ENCODE data around the gene TRPM3.

Gene TRPM3

GRCh38 chr9:70924895-70925547 lies 196.4 kb downstream of the TRPM3 start:
- no peak for TF ChIP-seq ISL1 (CRISPR knock-in tag; IDR thresholded peaks at IDR 0.05)
- TF ChIP-seq, protein P1, sequence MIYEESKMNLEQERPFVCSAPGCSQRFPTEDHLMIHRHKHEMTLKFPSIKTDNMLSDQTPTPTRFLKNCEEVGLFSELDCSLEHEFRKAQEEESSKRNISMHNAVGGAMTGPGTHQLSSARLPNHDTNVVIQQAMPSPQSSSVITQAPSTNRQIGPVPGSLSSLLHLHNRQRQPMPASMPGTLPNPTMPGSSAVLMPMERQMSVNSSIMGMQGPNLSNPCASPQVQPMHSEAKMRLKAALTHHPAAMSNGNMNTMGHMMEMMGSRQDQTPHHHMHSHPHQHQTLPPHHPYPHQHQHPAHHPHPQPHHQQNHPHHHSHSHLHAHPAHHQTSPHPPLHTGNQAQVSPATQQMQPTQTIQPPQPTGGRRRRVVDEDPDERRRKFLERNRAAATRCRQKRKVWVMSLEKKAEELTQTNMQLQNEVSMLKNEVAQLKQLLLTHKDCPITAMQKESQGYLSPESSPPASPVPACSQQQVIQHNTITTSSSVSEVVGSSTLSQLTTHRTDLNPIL (CRISPR knock-in tag; IDR thresholded peaks at IDR 0.05; ENCODE audit: low read depth), result no peak
- no peak for TF ChIP-seq ZFP30 (CRISPR knock-in tag; IDR thresholded peaks at IDR 0.05)
- TF ChIP-seq BACH2 (CRISPR knock-in tag; IDR thresholded peaks at IDR 0.05; ENCODE audit: borderline replicate concordance), result no peak
- no peak for TF ChIP-seq PPARA (CRISPR knock-in tag; IDR thresholded peaks at IDR 0.05; ENCODE audit: borderline replicate concordance)
- TF ChIP-seq ZC3H10 (CRISPR knock-in tag; IDR thresholded peaks at IDR 0.05), result no peak
- TF ChIP-seq, protein P2, sequence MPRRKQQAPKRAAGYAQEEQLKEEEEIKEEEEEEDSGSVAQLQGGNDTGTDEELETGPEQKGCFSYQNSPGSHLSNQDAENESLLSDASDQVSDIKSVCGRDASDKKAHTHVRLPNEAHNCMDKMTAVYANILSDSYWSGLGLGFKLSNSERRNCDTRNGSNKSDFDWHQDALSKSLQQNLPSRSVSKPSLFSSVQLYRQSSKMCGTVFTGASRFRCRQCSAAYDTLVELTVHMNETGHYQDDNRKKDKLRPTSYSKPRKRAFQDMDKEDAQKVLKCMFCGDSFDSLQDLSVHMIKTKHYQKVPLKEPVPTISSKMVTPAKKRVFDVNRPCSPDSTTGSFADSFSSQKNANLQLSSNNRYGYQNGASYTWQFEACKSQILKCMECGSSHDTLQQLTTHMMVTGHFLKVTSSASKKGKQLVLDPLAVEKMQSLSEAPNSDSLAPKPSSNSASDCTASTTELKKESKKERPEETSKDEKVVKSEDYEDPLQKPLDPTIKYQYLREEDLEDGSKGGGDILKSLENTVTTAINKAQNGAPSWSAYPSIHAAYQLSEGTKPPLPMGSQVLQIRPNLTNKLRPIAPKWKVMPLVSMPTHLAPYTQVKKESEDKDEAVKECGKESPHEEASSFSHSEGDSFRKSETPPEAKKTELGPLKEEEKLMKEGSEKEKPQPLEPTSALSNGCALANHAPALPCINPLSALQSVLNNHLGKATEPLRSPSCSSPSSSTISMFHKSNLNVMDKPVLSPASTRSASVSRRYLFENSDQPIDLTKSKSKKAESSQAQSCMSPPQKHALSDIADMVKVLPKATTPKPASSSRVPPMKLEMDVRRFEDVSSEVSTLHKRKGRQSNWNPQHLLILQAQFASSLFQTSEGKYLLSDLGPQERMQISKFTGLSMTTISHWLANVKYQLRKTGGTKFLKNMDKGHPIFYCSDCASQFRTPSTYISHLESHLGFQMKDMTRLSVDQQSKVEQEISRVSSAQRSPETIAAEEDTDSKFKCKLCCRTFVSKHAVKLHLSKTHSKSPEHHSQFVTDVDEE (CRISPR knock-in tag; IDR thresholded peaks at IDR 0.05), result no peak
- no peak for TF ChIP-seq PATZ1 (CRISPR knock-in tag; IDR thresholded peaks at IDR 0.05; ENCODE audit: borderline replicate concordance)
- TF ChIP-seq POU6F1 (CRISPR knock-in tag; IDR thresholded peaks at IDR 0.05; ENCODE audit: borderline replicate concordance, low read depth), result no peak
- TF ChIP-seq GLIS3 (CRISPR knock-in tag; IDR thresholded peaks at IDR 0.05), result no peak
- TF ChIP-seq, protein P3, sequence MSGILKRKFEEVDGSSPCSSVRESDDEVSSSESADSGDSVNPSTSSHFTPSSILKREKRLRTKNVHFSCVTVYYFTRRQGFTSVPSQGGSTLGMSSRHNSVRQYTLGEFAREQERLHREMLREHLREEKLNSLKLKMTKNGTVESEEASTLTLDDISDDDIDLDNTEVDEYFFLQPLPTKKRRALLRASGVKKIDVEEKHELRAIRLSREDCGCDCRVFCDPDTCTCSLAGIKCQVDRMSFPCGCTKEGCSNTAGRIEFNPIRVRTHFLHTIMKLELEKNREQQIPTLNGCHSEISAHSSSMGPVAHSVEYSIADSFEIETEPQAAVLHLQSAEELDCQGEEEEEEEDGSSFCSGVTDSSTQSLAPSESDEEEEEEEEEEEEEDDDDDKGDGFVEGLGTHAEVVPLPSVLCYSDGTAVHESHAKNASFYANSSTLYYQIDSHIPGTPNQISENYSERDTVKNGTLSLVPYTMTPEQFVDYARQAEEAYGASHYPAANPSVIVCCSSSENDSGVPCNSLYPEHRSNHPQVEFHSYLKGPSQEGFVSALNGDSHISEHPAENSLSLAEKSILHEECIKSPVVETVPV (CRISPR knock-in tag; IDR thresholded peaks at IDR 0.05), result no peak
- no peak for TF ChIP-seq CSDC2 (CRISPR knock-in tag; IDR thresholded peaks at IDR 0.05)
- TF ChIP-seq ZNF565 (CRISPR knock-in tag; conservative IDR thresholded peaks at IDR 0.05; ENCODE audit: low read depth), result no peak
- TF ChIP-seq SNAI2 (CRISPR knock-in tag; IDR thresholded peaks at IDR 0.05), result no peak
- peak; percentile 99 for ATAC-seq

DNA sequence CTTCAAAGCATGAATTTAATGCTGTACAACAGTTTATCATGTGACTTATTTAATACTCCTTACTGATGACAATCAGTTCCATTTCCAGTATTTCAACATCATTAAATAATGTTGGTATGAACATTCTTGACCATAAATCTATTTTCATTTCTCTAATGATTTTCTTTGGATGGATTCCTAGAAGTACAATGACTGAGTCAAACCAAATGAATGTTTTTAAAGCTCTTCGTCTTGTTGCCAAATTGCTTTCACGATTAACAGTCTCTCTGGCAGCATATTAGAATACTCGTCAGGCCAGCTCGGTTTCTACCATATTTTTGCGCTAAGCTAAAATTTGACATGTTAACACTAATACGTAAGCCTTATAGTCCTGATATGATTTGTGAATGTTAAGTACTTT lies 197.0 kb downstream of the TRPM3 start:
- TF ChIP-seq ISL1 (CRISPR knock-in tag; IDR thresholded peaks at IDR 0.05), result peak; percentile 96
- TF ChIP-seq PPARA (CRISPR knock-in tag; IDR thresholded peaks at IDR 0.05; ENCODE audit: borderline replicate concordance), result no peak

GRCh38 chr9:70923961-70924360 lies 197.5 kb downstream of the TRPM3 start:
- no peak for ATAC-seq
- TF ChIP-seq TOX (CRISPR knock-in tag; IDR thresholded peaks at IDR 0.05; ENCODE audit: borderline replicate concordance) (no peak), CSDC2 (CRISPR knock-in tag; IDR thresholded peaks at IDR 0.05) (no peak), BACH2 (CRISPR knock-in tag; IDR thresholded peaks at IDR 0.05; ENCODE audit: borderline replicate concordance) (no peak), ZNF70 (CRISPR knock-in tag; IDR thresholded peaks at IDR 0.05) (no peak), SNAI2 (CRISPR knock-in tag; IDR thresholded peaks at IDR 0.05) (no peak), ZNF565 (CRISPR knock-in tag; conservative IDR thresholded peaks at IDR 0.05; ENCODE audit: low read depth) (no peak), PPARA (CRISPR knock-in tag; IDR thresholded peaks at IDR 0.05; ENCODE audit: borderline replicate concordance) (no peak), RARB (CRISPR knock-in tag; IDR thresholded peaks at IDR 0.05) (no peak), ZFP30 (CRISPR knock-in tag; IDR thresholded peaks at IDR 0.05) (no peak), TCF4 (CRISPR knock-in tag; IDR thresholded peaks at IDR 0.05; ENCODE audit: borderline replicate concordance) (no peak), ZNF8 (CRISPR knock-in tag; IDR thresholded peaks at IDR 0.05) (no peak)
- TF ChIP-seq, protein P3 (CRISPR knock-in tag; IDR thresholded peaks at IDR 0.05), result no peak
- TF ChIP-seq, protein P2 (CRISPR knock-in tag; IDR thresholded peaks at IDR 0.05), result no peak

More for the DNA sequence above, 197.0 kb downstream of the TRPM3 start:
- peak; percentile 58 for ATAC-seq

All from SK-N-SH treated with all-trans-retinoic acid at 6 μM for 48 hours (cell line).